BLaER1 treated with 17β-estradiol and CSF1 and Interleukin-3, amounts not matched to agents 10 nM and 100 nM (cell line): ENCODE data around the gene PRRT1.
A peak's percentile ranks its signal among the peaks of the same experiment; 100 is the strongest.

Source experiments
- H3K27ac ChIP-seq, 11 experiments: shearing (Covaris generic); formaldehyde crosslinking; 2 replicates each; pipeline ENCODE4 v1.8.1; 2022
- H3K27me3 ChIP-seq, 11 experiments: shearing (Covaris generic); formaldehyde crosslinking; 2 replicates each; pipeline ENCODE4 v1.8.1; 2022
- H3K36me3 ChIP-seq, 11 experiments: shearing (Covaris generic); formaldehyde crosslinking; 2 replicates each; pipeline ENCODE4 v1.8.1; 2022
- H3K4me1 ChIP-seq, 10 experiments: shearing (Covaris generic); formaldehyde crosslinking; 2 replicates each; pipeline ENCODE4 v1.8.1; 2022
- H3K4me2 ChIP-seq, 11 experiments: shearing (Covaris generic); formaldehyde crosslinking; 2 replicates each; pipeline ENCODE4 v1.8.1; 2022
- H3K4me3 ChIP-seq, 10 experiments: shearing (Covaris generic); formaldehyde crosslinking; 2 replicates each; pipeline ENCODE4 v1.8.1; 2022
- H3K9ac ChIP-seq, 11 experiments: shearing (Covaris generic); formaldehyde crosslinking; 2 replicates each; pipeline ENCODE4 v1.8.1; 2022
- H3K9me3 ChIP-seq, 11 experiments: shearing (Covaris generic); formaldehyde crosslinking; replicated peaks in 1 of 11; 2 replicates each; pipeline ENCODE4 v1.8.1; 2022
- H4K20me1 ChIP-seq, 11 experiments: shearing (Covaris generic); formaldehyde crosslinking; 2 replicates each; pipeline ENCODE4 v1.8.1; 2022
- Cebpa-rat ChIP-seq, 11 experiments: shearing (Covaris generic); IDR thresholded peaks; 2 replicates each; pipeline ENCODE4 v1.8.1; 2022

PRRT1 gene

GRCh38 chr6:32173051-32173727 is 21.4 kb upstream of the PRRT1 start:
- H3K4me1 ChIP-seq = peaks cover 47 to 58% (median 49%) of the 10 kb centered on the region in 10 experiments
- H3K4me2 ChIP-seq = peak overlapping the region; percentile 3 to 100 (median 97); a peak in 21 of 22 replicates
- peak overlapping the region in 7 of 11 experiments; percentile 12 to 56 (median 27); a peak in 11 of 22 replicates for H3K27ac ChIP-seq
- H3K9me3 ChIP-seq = no peaks in the 10 kb centered on the region
- peak overlapping the region in 1 of 10 experiments; percentile 11; a peak in 2 of 20 replicates for H3K4me3 ChIP-seq
- H3K36me3 ChIP-seq = peaks cover 29 to 36% (median 33%) of the 10 kb centered on the region in 11 experiments
- H3K9ac ChIP-seq = peak overlapping the region in 6 of 11 experiments; percentile 0 to 20 (median 6); a peak in 4 of 22 replicates
- TF ChIP-seq Cebpa-rat (IDR thresholded peaks at IDR 0.05) = no peak
- no peaks in the 10 kb centered on the region for H3K27me3 ChIP-seq
- peaks cover 0 to 6% (median 0%) of the 10 kb centered on the region in 11 experiments; a peak in 2 of 22 replicates for H4K20me1 ChIP-seq

- no peak for TF ChIP-seq Cebpa-rat (IDR thresholded peaks at IDR 0.05)
- H3K36me3 ChIP-seq = peaks cover 48 to 56% (median 52%) of the 10 kb centered on the region in 11 experiments
- no peak overlapping the region for H3K9ac ChIP-seq
- no peak overlapping the region for H3K4me2 ChIP-seq
- no peak overlapping the region for H3K4me3 ChIP-seq
- no peaks in the 10 kb centered on the region for H3K9me3 ChIP-seq
- peaks cover 0 to 25% (median 0%) of the 10 kb centered on the region in 11 experiments; a peak in 2 of 22 replicates for H4K20me1 ChIP-seq
- peaks cover 34 to 50% (median 40%) of the 10 kb centered on the region in 10 experiments for H3K4me1 ChIP-seq
- H3K27ac ChIP-seq = no peak overlapping the region
- H3K27me3 ChIP-seq = no peaks in the 10 kb centered on the region
Observed at GRCh38 chr6:32171234-32171633, 19.5 kb upstream of the PRRT1 start.

GRCh38 chr6:32170294-32170693 is 18.6 kb upstream of the PRRT1 start:
- no peak overlapping the region for H3K9ac ChIP-seq
- H3K9me3 ChIP-seq = no peaks in the 10 kb centered on the region
- H3K36me3 ChIP-seq = peaks cover 49 to 65% (median 58%) of the 10 kb centered on the region in 11 experiments
- peaks cover 29 to 45% (median 37%) of the 10 kb centered on the region in 10 experiments for H3K4me1 ChIP-seq
- TF ChIP-seq Cebpa-rat (IDR thresholded peaks at IDR 0.05) = no peak
- no peak overlapping the region for H3K4me3 ChIP-seq
- no peak overlapping the region; a peak in 1 of 22 replicates for H3K4me2 ChIP-seq
- H4K20me1 ChIP-seq = peaks cover 0 to 29% (median 0%) of the 10 kb centered on the region in 11 experiments; a peak in 2 of 22 replicates
- no peaks in the 10 kb centered on the region for H3K27me3 ChIP-seq
- no peak overlapping the region for H3K27ac ChIP-seq

- no peak overlapping the region for H3K27ac ChIP-seq
- H3K4me2 ChIP-seq = no peak overlapping the region; a peak in 1 of 22 replicates
Observed at GRCh38 chr6:32168807-32169591, 17.3 kb upstream of the PRRT1 start.

GRCh38 chr6:32168350-32168749 is 16.6 kb upstream of the PRRT1 start:
- Histone ChIP-seq H3K9ac (peak overlapping the region in 2 of 11 experiments; percentile 17 to 39; a peak in 2 of 22 replicates), H4K20me1 (peaks cover 0 to 29% (median 0%) of the 10 kb centered on the region in 11 experiments; a peak in 2 of 22 replicates), H3K4me3 (no peak overlapping the region), H3K27me3 (no peaks in the 10 kb centered on the region), H3K36me3 (peaks cover 53 to 79% (median 61%) of the 10 kb centered on the region in 11 experiments), H3K27ac (no peak overlapping the region), H3K4me1 (peaks cover 10 to 26% (median 18%) of the 10 kb centered on the region in 10 experiments), H3K9me3 (no peaks in the 10 kb centered on the region), H3K4me2 (peak overlapping the region in 3 of 11 experiments; percentile 6 to 41 (median 21); a peak in 3 of 22 replicates)
- no peak for TF ChIP-seq Cebpa-rat (IDR thresholded peaks at IDR 0.05)

More at GRCh38 chr6:32168807-32169591, 17.3 kb upstream of the PRRT1 start:
- H3K9ac ChIP-seq = no peak overlapping the region
- peaks cover 16 to 32% (median 24%) of the 10 kb centered on the region in 10 experiments for H3K4me1 ChIP-seq
- no peak overlapping the region for H3K4me3 ChIP-seq
- no peaks in the 10 kb centered on the region for H3K9me3 ChIP-seq
- TF ChIP-seq Cebpa-rat (IDR thresholded peaks at IDR 0.05) = no peak
- peaks cover 49 to 73% (median 61%) of the 10 kb centered on the region in 11 experiments for H3K36me3 ChIP-seq
- peaks cover 0 to 29% (median 0%) of the 10 kb centered on the region in 11 experiments; a peak in 2 of 22 replicates for H4K20me1 ChIP-seq
- H3K27me3 ChIP-seq = no peaks in the 10 kb centered on the region

- Histone ChIP-seq H3K4me2 (peak overlapping the region in 3 of 11 experiments; percentile 6 to 41 (median 21); a peak in 2 of 22 replicates), H3K9ac (peak overlapping the region in 2 of 11 experiments; percentile 17 to 39; a peak in 2 of 22 replicates), H3K4me1 (peaks cover 5 to 20% (median 12%) of the 10 kb centered on the region in 10 experiments; a peak in 19 of 20 replicates), H3K27ac (no peak overlapping the region; a peak in 1 of 22 replicates), H4K20me1 (peaks cover 0 to 29% (median 0%) of the 10 kb centered on the region in 11 experiments; a peak in 2 of 22 replicates), H3K27me3 (no peaks in the 10 kb centered on the region), H3K36me3 (peaks cover 54 to 85% (median 66%) of the 10 kb centered on the region in 11 experiments), H3K9me3 (no peaks in the 10 kb centered on the region), H3K4me3 (no peak overlapping the region)
- no peak for TF ChIP-seq Cebpa-rat (IDR thresholded peaks at IDR 0.05)
Observed at GRCh38 chr6:32167761-32168262, 16.1 kb upstream of the PRRT1 start.

- H3K27me3 ChIP-seq = no peaks in the 10 kb centered on the region
Observed at GRCh38 chr6:32167154-32167760, 15.5 kb upstream of the PRRT1 start.

GRCh38 chr6:32166411-32167061 is 14.8 kb upstream of the PRRT1 start:
- H4K20me1 ChIP-seq = peaks cover 0 to 29% (median 0%) of the 10 kb centered on the region in 11 experiments; a peak in 1 of 22 replicates
- no peaks in the 10 kb centered on the region for H3K9me3 ChIP-seq
- H3K4me3 ChIP-seq = no peak overlapping the region
- H3K4me1 ChIP-seq = peaks cover 0 to 16% (median 8%) of the 10 kb centered on the region in 10 experiments; a peak in 9 of 20 replicates
- H3K9ac ChIP-seq = no peak overlapping the region
- TF ChIP-seq Cebpa-rat (IDR thresholded peaks at IDR 0.05) = no peak
- H3K27me3 ChIP-seq = no peaks in the 10 kb centered on the region
- no peak overlapping the region for H3K27ac ChIP-seq
- H3K36me3 ChIP-seq = peaks cover 55 to 92% (median 76%) of the 10 kb centered on the region in 11 experiments
- no peak overlapping the region for H3K4me2 ChIP-seq

More at GRCh38 chr6:32167154-32167760, 15.5 kb upstream of the PRRT1 start:
- Histone ChIP-seq H3K9me3 (no peaks in the 10 kb centered on the region), H3K4me1 (peaks cover 0 to 16% (median 9%) of the 10 kb centered on the region in 10 experiments; a peak in 13 of 20 replicates), H3K4me3 (no peak overlapping the region), H3K4me2 (no peak overlapping the region), H3K36me3 (peaks cover 55 to 90% (median 72%) of the 10 kb centered on the region in 11 experiments), H4K20me1 (peaks cover 0 to 29% (median 0%) of the 10 kb centered on the region in 11 experiments; a peak in 1 of 22 replicates), H3K9ac (no peak overlapping the region), H3K27ac (no peak overlapping the region)
- TF ChIP-seq Cebpa-rat (IDR thresholded peaks at IDR 0.05) = no peak
